Measurements from ENCODE around the gene NSMCE4A. TPM values are rescaled to one million over a fixed set of nuclear protein-coding genes. Genes with fewer than 3 reads are reported as not detected.
"Not testable (repeated sequence)": the region's sequence is repeated elsewhere in the genome, so short reads cannot be mapped to it uniquely, and the experiment has no call there.

The NSMCE4A gene
- polyA plus RNA-seq, 4 donors: 74.5 to 91.2 (median 77.8) TPM

DNA sequence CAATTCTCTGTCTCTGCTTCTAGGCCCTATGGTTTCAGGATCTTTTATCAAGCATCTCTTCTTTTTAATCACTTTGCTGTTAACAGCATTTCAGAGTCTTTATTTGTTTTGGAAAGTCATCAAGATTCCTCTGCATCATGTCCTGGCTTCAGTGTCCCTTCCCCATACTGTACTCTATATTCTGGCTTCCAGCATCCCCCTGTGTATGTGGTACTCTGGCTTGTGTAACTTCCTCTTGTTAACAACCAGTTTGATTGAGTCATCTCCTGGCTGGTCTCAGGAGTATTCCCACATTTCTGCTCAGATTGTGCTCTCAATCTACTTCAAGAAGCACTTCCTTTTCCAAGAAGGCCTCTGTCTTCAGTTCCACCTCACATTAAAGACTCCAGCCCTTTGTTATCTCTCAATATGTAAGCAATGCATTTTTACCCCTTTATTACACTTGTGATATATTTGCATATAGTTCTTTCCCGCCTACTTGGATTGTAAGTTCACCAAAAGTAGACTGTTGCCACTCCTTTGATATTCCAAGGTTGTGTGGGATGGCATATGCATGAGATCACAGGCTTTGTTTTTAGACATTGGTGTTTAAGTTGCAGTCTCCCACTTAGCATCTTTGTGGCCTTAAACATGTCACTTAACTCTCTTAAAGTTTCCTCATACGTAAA is 32.1 kb downstream of the NSMCE4A start:
- no peak for DNase-seq (ENCODE audit: low read depth in 4 of 4, low spot score in 3 of 4)

DNA sequence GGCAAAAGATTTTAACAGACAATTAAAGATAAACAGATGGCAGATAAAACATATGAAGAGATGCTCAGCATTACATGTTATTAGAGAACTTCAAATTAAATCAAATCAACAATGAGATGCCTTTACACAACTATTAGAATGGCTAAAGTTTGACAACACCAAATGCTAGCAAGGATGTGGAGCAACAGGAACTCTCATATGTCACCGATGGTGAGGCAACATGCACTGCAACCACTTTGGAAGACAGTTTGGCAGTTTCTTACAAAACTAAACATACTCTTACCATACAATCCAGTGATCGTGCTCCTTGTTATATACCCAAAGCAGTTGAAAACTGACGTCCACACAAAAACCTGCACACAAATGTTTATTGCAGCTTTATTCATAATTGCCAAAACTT is 33.5 kb downstream of the NSMCE4A start:
- DNase-seq (ENCODE audit: low read depth in 4 of 4, low spot score in 3 of 4): no peak

DNA sequence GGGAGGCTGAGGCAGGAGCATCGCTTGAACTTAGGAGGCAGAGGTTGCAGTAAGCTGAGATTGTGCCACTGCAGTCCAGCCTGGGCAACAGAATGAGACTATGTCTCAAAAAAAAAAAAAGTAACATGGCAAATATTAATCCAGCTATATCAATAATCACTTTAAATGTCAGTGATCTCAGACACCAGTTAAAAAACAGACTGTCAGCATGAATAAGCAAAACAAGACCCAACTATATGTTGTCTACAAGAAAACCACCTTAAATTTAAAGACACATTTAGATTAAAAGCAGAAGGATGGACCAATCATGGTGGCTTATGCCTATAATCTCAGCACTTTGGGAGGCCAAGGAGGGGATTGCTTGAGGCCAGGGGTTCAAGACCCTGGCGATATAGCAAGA is 38.7 kb downstream of the NSMCE4A start:
- no peak for DNase-seq (ENCODE audit: low read depth in 4 of 4, low spot score in 3 of 4)

DNA sequence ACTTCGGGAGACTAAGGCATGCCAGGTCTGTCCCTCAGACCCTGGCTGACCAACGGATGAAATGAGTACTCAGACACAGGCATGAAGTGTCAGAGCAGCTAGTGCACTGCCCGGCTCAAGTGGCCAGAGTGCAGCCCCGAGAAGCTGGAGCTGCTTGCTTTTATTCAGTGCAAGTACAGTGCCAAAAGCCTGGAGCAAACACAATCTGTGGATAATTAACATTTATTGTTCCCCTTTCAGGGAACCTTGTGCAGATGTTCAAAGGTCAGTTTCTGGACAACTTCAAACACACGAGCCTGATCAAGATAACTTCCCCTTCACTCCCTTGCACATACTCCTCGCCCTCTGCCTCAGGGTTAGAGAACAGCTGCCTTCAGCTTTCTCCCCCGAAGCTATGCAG is 39.3 kb downstream of the NSMCE4A start:
- DNase-seq (ENCODE audit: low read depth in 4 of 4, low spot score in 3 of 4): no peak

DNA sequence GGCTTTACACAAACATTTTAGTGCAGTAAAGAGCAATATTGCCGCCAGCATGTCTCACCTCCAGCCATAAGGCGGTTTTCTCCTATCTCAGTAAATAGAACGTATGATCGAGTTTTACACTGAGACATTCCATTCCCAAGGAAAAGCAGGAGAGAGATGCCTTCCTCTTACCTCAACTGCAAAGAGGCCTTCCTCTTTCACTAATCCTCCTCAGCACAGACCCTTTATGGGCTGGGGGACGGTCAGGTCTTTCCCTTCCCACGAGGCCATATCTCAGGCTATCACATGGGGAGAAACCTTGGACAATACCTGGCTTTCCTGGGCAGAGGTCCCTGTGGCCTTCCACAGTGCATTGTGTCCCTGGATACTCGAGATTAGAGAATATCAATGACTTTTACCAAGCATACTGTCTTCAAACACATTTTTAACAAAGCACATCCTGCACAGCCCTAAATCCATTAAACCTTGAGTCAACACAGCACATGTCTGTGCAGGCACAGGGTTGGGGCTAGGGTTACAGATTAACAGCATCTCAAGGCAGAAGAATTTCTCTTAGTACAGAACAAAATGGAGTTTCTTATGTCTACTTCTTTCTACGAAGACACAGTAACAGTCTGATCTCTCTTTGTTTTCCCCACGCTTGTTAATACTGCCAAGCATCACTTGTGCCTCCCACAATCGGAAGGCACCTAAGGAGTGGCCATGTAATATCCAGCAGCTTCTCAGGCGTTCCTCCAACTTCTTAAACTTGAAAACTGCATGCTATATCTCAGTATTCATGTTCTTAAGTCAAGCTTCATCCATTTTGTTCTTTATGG is 44.5 kb downstream of the NSMCE4A start:
- not testable (repeated sequence) for DNase-seq (ENCODE audit: low read depth in 4 of 4, low spot score in 3 of 4)

DNA sequence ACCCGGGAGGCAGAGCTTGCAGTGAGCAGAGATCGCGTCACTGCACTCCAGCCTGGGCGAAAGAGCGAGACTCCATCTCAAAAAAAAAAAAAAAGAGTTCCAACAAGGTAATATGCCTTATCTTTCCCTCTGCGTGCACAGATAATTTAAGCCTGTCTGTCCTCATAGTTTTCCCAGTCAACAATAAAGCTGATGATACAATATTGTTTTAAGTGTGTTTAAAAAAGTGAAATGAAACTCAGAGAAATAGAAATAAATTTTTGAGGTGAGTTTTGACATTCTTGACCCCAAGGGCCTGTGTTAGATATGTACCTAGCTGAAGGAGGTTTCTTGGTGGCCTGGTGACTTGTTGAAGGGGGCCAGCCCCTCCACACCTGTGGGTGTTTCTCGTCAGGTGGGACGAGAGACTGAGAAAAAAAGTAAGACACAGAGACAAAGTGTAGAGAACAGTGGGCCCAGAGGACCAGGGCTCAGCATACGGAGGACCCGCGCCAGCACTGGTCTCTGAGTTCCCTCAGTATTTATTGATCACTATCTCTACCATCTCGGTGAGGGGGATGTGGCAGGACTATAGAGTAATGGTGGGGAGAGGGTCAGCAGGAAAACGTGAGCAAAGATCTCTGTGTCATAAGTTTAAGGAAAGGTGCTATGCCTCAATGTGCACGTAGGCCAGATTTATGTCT is 45.3 kb downstream of the NSMCE4A start:
- DNase-seq (ENCODE audit: low read depth in 4 of 4, low spot score in 3 of 4): not testable (repeated sequence)

DNA sequence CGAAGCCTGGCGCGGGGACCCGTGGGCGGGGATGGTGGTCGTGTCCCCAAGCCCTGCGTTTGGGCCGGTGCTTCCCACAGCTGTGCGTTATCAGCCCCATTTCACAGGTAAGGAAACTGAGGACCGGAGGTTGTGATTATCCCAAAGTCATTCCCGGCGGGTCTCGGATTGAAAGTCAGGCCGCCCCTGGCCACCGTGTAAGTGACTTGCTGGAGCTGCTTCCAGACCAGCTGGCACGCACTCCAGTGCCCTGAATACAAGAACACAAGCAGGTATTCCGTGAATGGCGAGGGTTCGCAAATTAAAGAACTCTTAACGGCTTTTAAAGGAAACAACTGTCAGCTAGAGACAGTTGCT is 46.5 kb downstream of the NSMCE4A start:
- DNase-seq (ENCODE audit: low read depth in 4 of 4, low spot score in 3 of 4): peak in 1 of 4 donors; percentile 19

DNA sequence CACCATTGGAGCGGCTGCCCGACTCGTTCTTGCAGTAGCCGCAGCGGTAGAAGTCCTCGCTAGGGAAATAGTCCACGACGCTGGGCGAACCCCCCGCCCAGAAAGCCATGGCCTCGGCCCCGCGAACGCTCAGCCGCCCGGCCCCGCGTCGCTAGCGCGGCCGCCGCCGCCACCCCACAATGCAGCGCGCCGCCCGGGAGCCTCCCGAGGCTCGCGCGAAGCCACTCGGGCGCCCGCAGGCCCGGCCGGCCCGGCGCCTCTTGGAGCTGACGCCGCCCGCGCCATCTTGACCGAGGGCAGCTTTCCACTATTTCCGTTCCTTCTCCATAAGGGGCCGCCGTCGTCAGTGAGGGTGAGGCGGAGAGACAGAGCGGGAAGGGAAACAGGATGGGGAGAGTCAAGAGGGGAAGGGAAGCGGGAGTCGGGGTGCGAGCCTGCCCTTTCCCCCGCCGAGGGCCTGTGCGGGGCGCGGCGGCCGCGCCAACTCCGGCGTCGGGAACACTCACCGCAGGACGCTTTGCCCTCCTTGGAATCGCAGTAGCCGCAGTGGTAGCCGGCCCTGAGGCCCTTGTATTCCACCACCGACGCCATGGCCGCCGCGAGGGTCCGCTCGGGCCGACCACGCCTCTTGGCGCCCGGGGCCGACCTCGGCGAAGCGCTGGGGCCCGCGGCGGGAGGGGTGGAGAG is 47.0 kb downstream of the NSMCE4A start, which contains the start of gene ATE1:
Gene ATE1, minus strand, starts transcription at position 191 of the 687 bp plus-strand sequence. Its CDS starts 82 bp downstream, at position 109.
- peak; percentile 84 to 88 (median 84) for DNase-seq (ENCODE audit: low read depth in 4 of 4, low spot score in 3 of 4)

DNA sequence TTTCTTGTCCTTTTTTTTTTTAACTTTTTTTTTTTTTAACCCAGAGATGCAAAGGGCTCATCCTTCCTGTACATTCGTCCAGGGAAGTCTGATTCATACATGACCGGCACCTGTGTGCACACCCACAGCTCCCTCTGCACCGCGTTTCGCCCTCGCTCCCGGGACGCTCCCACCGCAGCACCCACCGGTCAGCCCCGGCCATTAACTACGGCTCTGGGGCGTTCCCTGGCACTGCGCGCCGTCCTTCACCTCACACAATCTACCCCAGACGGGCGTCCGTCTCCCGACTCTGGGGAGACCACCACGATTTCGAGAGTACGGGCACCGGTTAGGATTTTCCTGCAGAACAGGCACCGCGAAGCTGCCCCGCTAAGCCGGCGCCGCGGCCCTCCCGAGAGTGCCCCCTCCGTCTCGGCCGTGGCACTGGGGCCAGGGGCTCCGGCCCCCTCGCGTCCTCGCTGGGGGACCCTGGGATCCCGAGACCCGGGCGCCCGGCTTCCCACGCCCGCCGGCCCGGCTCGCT is 47.6 kb downstream of the NSMCE4A start:
- DNase-seq (ENCODE audit: low read depth in 4 of 4, low spot score in 3 of 4): peak in 3 of 4 donors; percentile 28 to 55 (median 44)

DNA sequence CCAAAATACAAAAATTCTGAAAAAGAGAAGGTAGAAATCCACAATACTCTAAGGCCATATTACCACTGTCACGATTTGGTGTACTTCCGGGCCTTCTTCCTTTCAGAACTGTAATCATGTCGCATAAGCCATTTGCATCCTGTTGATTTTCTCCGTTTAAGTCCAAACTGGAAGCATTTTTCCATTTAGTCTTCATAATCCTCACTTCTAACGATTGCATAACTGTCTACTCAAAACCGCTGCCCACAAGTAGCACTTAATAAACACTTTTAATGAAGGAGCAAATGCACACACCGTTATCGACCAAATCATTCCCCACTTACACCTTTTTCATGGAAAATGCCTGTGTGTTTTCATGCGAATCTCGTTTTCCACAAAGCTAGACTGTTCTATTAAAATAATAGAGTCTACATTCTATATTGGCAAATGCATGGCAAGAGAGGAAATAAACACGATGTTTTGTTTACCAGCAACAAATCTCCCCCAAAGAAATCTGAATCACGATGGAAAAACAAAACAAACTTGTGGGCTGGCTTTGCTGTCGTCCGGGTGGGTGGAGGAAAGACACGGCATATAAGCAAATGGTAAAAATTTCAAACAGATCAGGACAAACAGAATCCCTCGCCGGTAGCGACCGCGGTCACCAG is 48.2 kb downstream of the NSMCE4A start:
- DNase-seq (ENCODE audit: low read depth in 4 of 4, low spot score in 3 of 4): peak in 2 of 4 donors; percentile 20 to 22

DNA sequence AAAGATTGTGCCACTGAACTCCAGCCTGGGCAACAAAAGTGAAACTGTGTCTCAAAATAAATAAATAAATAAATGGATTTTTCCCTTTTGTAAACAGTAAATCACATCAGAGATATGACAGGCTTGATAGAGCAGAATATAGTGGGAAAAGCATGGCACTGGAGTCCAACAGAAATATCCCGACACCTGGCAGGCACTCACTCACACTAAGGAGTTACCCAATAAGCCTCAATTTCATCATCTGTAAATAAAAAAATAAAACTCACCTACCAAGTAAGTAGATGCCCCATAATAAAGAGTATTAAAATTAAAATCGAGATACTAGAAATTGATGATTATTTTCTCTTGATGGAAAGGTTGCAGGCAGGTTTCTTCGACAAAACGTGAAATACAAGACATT is 48.9 kb downstream of the NSMCE4A start:
- DNase-seq (ENCODE audit: low read depth in 4 of 4, low spot score in 3 of 4): no peak

DNA sequence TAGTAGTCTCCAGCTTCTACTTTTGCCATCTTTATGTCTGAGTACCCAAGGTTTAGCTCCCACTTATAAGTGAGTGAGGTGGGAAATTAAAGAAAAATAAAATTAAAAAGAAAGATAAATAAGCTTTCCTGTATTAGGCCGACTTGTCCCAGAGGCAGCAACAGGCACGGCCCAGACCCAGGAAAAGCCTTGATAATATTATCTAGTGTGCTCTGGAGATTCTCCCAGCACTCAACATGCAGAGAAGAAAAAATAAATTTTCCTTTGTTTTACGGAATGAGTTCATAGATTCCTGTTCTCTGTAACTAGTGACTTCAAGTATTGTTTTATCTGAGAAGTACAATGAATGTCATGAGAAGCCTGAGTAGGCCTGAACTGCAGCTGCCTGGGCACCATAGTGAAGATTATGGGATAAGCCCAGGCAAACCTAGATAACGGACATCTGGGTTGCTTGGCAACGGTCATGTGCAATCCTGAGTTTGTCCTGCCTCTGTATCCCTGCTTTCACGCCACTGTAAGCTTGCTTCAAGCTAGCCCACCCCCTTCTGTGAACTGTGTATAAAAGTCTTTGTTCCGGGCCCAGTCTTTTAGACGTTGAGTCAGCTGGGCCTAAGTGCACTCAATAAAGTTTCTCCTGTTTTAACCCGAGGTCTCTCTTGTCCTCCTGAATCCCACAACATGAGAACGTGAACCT is 53.6 kb downstream of the NSMCE4A start:
- no peak for DNase-seq (ENCODE audit: low read depth in 4 of 4, low spot score in 3 of 4)

DNA sequence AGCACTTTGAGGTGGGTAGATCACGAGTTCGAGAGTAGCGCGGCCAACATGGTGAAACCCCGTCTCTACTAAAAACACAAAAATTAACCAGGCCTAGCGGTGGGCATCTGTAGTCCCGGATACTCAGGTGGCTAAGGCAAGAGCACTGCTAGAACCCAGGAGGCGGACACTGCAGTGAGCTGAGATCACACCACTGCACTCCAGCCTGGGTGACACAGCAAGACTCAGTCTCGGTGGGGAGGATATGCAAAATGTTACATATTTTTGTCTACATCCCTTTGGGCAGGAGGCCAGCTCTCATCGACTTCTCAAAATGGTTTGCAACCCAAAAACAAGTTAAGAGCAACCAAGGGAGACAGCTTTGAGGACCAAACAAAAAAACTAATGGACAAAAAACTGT is 55.4 kb downstream of the NSMCE4A start:
- no peak for DNase-seq (ENCODE audit: low read depth in 4 of 4, low spot score in 3 of 4)

DNA sequence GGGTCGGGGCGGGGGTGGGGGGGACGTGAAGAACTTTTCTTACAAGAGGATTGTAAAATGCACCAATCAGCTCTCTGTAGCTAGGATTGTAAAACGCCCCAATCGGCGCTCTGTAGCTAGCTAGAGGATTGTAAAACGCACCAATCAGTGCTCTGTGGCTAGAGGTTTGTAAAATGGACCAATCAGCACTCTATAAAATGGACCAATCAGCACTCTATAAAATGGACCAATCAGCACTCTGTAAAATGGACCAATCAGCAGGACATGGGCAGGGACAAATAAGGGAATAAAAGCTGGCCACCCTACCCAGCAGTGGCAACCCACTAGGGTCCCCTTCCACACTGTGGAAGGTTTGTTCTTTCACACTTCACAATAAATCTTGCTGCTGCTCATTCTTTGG is 56.2 kb downstream of the NSMCE4A start:
- not testable (repeated sequence) for DNase-seq (ENCODE audit: low read depth in 4 of 4, low spot score in 3 of 4)

DNA sequence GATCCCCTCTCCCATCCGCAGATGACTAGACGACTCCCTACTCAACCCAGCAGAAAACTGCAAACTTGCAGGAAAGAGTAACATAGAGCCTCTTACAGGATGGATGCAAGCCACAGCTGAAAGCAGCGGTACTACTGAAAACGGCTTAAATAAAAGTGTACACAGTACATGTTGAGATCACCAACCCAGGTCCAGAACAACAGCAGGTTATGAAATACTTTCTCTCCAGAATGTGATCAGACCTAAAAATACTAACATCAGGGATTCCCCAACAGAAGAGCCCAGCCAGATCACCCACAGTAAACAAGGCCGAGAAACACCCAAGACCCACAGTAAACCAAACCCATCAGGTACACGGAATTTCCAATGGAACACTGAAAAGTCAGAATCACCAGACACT is 60.4 kb downstream of the NSMCE4A start:
- DNase-seq (ENCODE audit: low read depth in 4 of 4, low spot score in 3 of 4): no peak

DNA sequence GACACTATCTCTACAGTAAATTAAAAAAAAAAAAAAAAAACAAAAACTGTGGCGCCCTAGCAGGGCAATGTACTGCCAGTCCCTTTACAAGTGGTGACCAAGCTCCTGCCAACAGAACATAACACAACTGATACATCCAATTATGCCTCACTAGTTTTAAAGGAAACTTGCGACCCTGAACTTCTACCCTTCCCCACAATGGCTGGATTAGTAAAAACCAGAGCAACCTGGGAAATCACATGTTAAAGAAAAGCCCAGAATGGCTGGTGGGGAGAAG is 63.7 kb downstream of the NSMCE4A start:
- DNase-seq (ENCODE audit: low read depth in 4 of 4, low spot score in 3 of 4): no peak

DNA sequence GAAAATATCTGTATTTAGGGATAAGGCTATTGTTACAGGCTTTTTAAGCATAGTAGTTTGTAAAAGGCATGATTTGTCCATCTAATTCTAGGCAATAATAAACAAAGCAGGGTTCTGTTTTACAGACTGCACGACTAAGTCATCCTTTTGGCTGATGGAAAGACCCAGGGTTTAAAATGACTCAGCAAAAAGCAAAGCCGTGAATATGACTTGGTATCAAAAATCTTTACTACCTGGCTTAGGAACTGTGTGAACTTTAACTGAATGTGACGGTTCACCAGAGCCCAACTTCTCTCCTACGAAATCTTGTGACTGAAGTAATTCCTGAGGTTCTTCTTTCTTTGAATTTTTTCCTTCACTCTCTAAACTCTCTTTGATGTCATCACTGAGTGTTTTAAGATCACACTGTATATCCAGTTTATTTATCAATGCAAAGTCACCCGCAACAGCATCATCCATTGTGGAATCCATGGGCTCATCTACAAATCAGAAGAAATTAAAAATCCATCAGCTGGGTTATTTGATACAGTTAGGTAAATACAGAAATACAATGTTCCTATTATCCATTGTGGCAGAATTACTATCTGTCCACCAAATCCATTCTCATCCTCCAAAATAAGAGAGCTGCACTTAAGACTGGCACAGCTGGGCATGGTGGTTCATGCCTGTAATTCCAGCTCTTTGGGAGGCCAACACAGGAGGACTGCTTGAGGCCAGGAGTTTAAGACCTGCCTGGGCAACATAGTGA is 64.2 kb downstream of the NSMCE4A start:
- DNase-seq (ENCODE audit: low read depth in 4 of 4, low spot score in 3 of 4): no peak
